Measurements from ENCODE around the gene SLC35B1. TPM values are rescaled to one million over a fixed set of nuclear protein-coding genes. Genes with fewer than 3 reads are reported as not detected.
"Not testable (repeated sequence)": the region's sequence is repeated elsewhere in the genome, so short reads cannot be mapped to it uniquely, and the experiment has no call there.

Gene SLC35B1
- total RNA-seq, 1 donor from 2014 or later = 37.2 TPM

- no peak for ATAC-seq
These were observed 7.7 kb downstream of the SLC35B1 start for GRCh38 chr17:49699966-49700575.

- no peak for ATAC-seq
These were observed 9.8 kb downstream of the SLC35B1 start for GRCh38 chr17:49698005-49698404.

- peak; percentile 24 for ATAC-seq
These were observed 11.5 kb downstream of the SLC35B1 start for GRCh38 chr17:49696233-49696761.

GRCh38 chr17:49695698-49696232 is 12.0 kb downstream of the SLC35B1 start:
- no peak for ATAC-seq

GRCh38 chr17:49694847-49695697 is 12.7 kb downstream of the SLC35B1 start:
- peak; percentile 49 for ATAC-seq

GRCh38 chr17:49692751-49693150 is 15.0 kb downstream of the SLC35B1 start:
- ATAC-seq = peak; percentile 15

GRCh38 chr17:49691677-49692191 is 16.0 kb downstream of the SLC35B1 start:
- ATAC-seq = no peak

- ATAC-seq = no peak
These were observed 16.6 kb downstream of the SLC35B1 start for GRCh38 chr17:49691086-49691676.

- no peak for ATAC-seq
These were observed 17.5 kb downstream of the SLC35B1 start for GRCh38 chr17:49690256-49690655.

GRCh38 chr17:49688848-49689247 is 18.9 kb downstream of the SLC35B1 start:
- no peak for ATAC-seq

- no peak for ATAC-seq
These were observed 19.8 kb downstream of the SLC35B1 start for GRCh38 chr17:49687878-49688491.

GRCh38 chr17:49681106-49681979 is 26.4 kb downstream of the SLC35B1 start:
- ATAC-seq = no peak

GRCh38 chr17:49680314-49680713 is 27.4 kb downstream of the SLC35B1 start:
- no peak for ATAC-seq

- peak; percentile 100 for ATAC-seq
These were observed 29.6 kb downstream of the SLC35B1 start, which contains the start of gene SPOP for GRCh38 chr17:49677933-49678847. SPOP (minus strand) TSS chr17:49678097; CDS start chr17:49622810, 55,287 bp downstream.

GRCh38 chr17:49677134-49677932 is 30.4 kb downstream of the SLC35B1 start:
- peak; percentile 73 for ATAC-seq

GRCh38 chr17:49676276-49676868 is 31.4 kb downstream of the SLC35B1 start:
- ATAC-seq = no peak

- ATAC-seq = no peak
These were observed 33.3 kb downstream of the SLC35B1 start for GRCh38 chr17:49674507-49674906.

- not testable (repeated sequence) for ATAC-seq
These were observed 34.1 kb downstream of the SLC35B1 start for GRCh38 chr17:49673679-49674078.

- ATAC-seq = no peak
These were observed 37.1 kb downstream of the SLC35B1 start for GRCh38 chr17:49670641-49671040.
